HG03442 (cell line): Measurements from ENCODE around the gene GID8.

Experiments
- ATAC-seq: cut with Tn5 transposase; IDR thresholded peaks from one replicate; pipeline ENCODE4 v1.9.1; 2021; ENCODE audit warnings: mild to moderate bottlenecking, moderate library complexity; ENCODE audit not compliant: unreplicated experiment

GID8 gene

GRCh38 chr20:62941792-62942191 lies 3.8 kb downstream of the GID8 start:
- no peak for ATAC-seq

GRCh38 chr20:62942456-62942855 lies 4.5 kb downstream of the GID8 start:
- no peak for ATAC-seq

- no peak for ATAC-seq
Measured at GRCh38 chr20:62943396-62943795, 5.4 kb downstream of the GID8 start.

GRCh38 chr20:62944184-62944583 lies 6.2 kb downstream of the GID8 start:
- ATAC-seq: no peak

GRCh38 chr20:62944746-62945145 lies 6.8 kb downstream of the GID8 start:
- ATAC-seq: no peak

- ATAC-seq: no peak
Measured at GRCh38 chr20:62945771-62946339, 7.9 kb downstream of the GID8 start.

GRCh38 chr20:62946918-62947317 lies 9.0 kb downstream of the GID8 start:
- no peak for ATAC-seq

GRCh38 chr20:62947532-62948300 lies 9.8 kb downstream of the GID8 start:
- no peak for ATAC-seq

GRCh38 chr20:62949153-62949821 lies 11.3 kb downstream of the GID8 start:
- no peak for ATAC-seq

- no peak for ATAC-seq
Measured at GRCh38 chr20:62949962-62950361, 12.0 kb downstream of the GID8 start.

GRCh38 chr20:62950741-62951140 lies 12.8 kb downstream of the GID8 start:
- no peak for ATAC-seq

GRCh38 chr20:62951143-62951895 lies 13.4 kb downstream of the GID8 start:
- no peak for ATAC-seq

GRCh38 chr20:62951896-62952372 lies 14.0 kb downstream of the GID8 start:
- no peak for ATAC-seq

- peak; percentile 48 for ATAC-seq
Measured at GRCh38 chr20:62952373-62952967, 14.5 kb downstream of the GID8 start, which contains the start of gene SLC17A9. SLC17A9 (plus strand) TSS chr20:62952709; CDS start chr20:62952831, 122 bp downstream.

GRCh38 chr20:62952968-62953838 lies 15.3 kb downstream of the GID8 start:
- ATAC-seq: no peak

GRCh38 chr20:62953839-62954703 lies 16.1 kb downstream of the GID8 start:
- ATAC-seq: peak; percentile 57

GRCh38 chr20:62955519-62956386 lies 17.8 kb downstream of the GID8 start:
- ATAC-seq: no peak
